HCT116 (cell line): ENCODE results near the gene DAZAP1. TPM values are rescaled to one million over a fixed set of nuclear protein-coding genes. Genes with fewer than 3 reads are reported as not detected.
A peak's percentile ranks its signal among the peaks of the same experiment; 100 is the strongest.

Experiments used
- ATAC-seq: fragments of 200-7000 bp; cut with Tn5 transposase; 2 replicates; pipeline ENCODE4 v1.9.1; 2020; ENCODE audit warnings: mild to moderate bottlenecking, moderate library complexity
- BruUV-seq: library from RNA; stranded (reverse); fragments of 400-500 nt; replicated peaks from 2 replicates; lab custom pipeline; 2021; lab: Mats Ljungman, UMichigan
- CTCF ChIA-PET: fragments of 300-600 bp; sonication (Branson Sonifier 250); formaldehyde crosslinking; loops from one replicate; lab custom pipeline; 2021; ENCODE audit warnings: antibody characterized with exemption; lab: Charles Lee
- POLR2A ChIA-PET: fragments of 300-600, 350-600 bp; sonication (Branson Sonifier 250); formaldehyde crosslinking; loops from one replicate; lab custom pipeline; 2021; ENCODE audit warnings: antibody characterized with exemption; lab: Charles Lee
- RAD21 ChIA-PET, 2 experiments: fragments of 300-600 bp; sonication (Branson Sonifier 250); formaldehyde crosslinking; loops; one replicate each; lab custom pipeline; 2023; ENCODE audit warnings: low total read pairs in 2 of 2; ENCODE audit not compliant: uncharacterized antibody in 2 of 2, unreplicated experiment in 2 of 2, low non-redundant PET in 1 of 2; lab: Charles Lee
- DNase-seq: peaks from one replicate; pipeline ENCODE4 v3.0.0-alpha.2; 2010; ENCODE audit warnings: low read depth, low spot score
- H2AFZ ChIP-seq: fragments of 200-600 bp; shearing (Covaris generic), sonication (generic); 2 replicates; pipeline ENCODE4 v1.6.1; 2017; ENCODE audit warnings: low read depth, mixed run types, mixed read lengths, antibody characterized with exemption, low read length; ENCODE audit not compliant: poor library complexity, severe bottlenecking
- H3K27ac ChIP-seq: 2 replicates; pipeline ENCODE4 v1.5.1; 2012; ENCODE audit warnings: low read depth, low read length
- H3K27me3 ChIP-seq: fragments of 200-600 bp; sonication (generic); 2 replicates; pipeline ENCODE4 v1.6.1; 2016; ENCODE audit warnings: mixed run types, low read length, mixed read lengths; ENCODE audit not compliant: insufficient read depth
- H3K36me3 ChIP-seq, 2 experiments: fragments of 200-500 bp in 1 of 2; fragments of 200-600 bp in 1 of 2; sonication (Bioruptor generic) in 1 of 2; sonication (generic) in 1 of 2; 2 replicates each; pipeline versions ENCODE4 v1.5.1 to v1.6.1; 2014 to 2016; ENCODE audit warnings: low read length in 2 of 2, inconsistent platforms in 1 of 2, mixed read lengths in 1 of 2, mixed run types in 1 of 2; ENCODE audit not compliant: insufficient read depth in 2 of 2, control insufficient read depth in 1 of 2
- H3K4me1 ChIP-seq, 2 experiments: fragments of 200-600 bp in 1 of 2; sonication (generic) in 1 of 2; 2 replicates each; pipeline versions ENCODE4 v1.5.1 to v1.6.1; 2012 to 2017; ENCODE audit warnings: low read length in 2 of 2, inconsistent platforms in 1 of 2, mild to moderate bottlenecking in 1 of 2, mixed read lengths in 1 of 2, mixed run types in 1 of 2, moderate library complexity in 1 of 2; ENCODE audit not compliant: insufficient read depth in 2 of 2, control insufficient read depth in 1 of 2
- H3K4me2 ChIP-seq: fragments of 200-600 bp; sonication (generic); 2 replicates; pipeline ENCODE4 v1.6.1; 2017; ENCODE audit warnings: mixed run types, low read length, mixed read lengths
- H3K4me3 ChIP-seq, 2 experiments: fragments of 200-600 bp in 1 of 2; sonication (generic) in 1 of 2; replicated peaks in 1 of 2; 2 replicates each; pipeline ENCODE4 v1.5.1; 2011 to 2016; ENCODE audit warnings: low read length in 2 of 2, control low read depth in 1 of 2, low read depth in 1 of 2, mild to moderate bottlenecking in 1 of 2, mixed read lengths in 1 of 2, mixed run types in 1 of 2
- H3K79me2 ChIP-seq: fragments of 200-600 bp; sonication (generic); 2 replicates; pipeline ENCODE4 v1.6.1; 2017; ENCODE audit warnings: mild to moderate bottlenecking, mixed run types, low read length, moderate library complexity, mixed read lengths; ENCODE audit not compliant: insufficient read depth
- H3K9ac ChIP-seq: fragments of 200-600 bp; sonication (generic); 2 replicates; pipeline ENCODE4 v1.6.1; 2016; ENCODE audit warnings: low read length, mixed read lengths
- H3K9me2 ChIP-seq: fragments of 200-600 bp; sonication (generic), shearing (Covaris generic); 2 replicates; pipeline ENCODE4 v1.6.1; 2017; ENCODE audit warnings: mixed run types, mild to moderate bottlenecking, moderate library complexity; ENCODE audit not compliant: insufficient read depth
- H3K9me3 ChIP-seq, 2 experiments: fragments of 200-500 bp in 1 of 2; fragments of 200-600 bp in 1 of 2; sonication (Bioruptor generic) in 1 of 2; sonication (generic) in 1 of 2; 2 replicates each; pipeline ENCODE4 v1.6.1; 2014 to 2017; ENCODE audit warnings: low read length in 2 of 2, mixed read lengths in 2 of 2, inconsistent platforms in 1 of 2, low read depth in 1 of 2, mild to moderate bottlenecking in 1 of 2, mixed run types in 1 of 2, moderate library complexity in 1 of 2; ENCODE audit not compliant: control insufficient read depth in 1 of 2, insufficient read depth in 1 of 2
- H4K20me1 ChIP-seq: fragments of 200-600 bp; sonication (generic), shearing (Covaris generic); 2 replicates; pipeline ENCODE4 v1.6.1; 2017; ENCODE audit warnings: mixed run types, mild to moderate bottlenecking, moderate library complexity; ENCODE audit not compliant: insufficient read depth
- CEBPB ChIP-seq: IDR thresholded peaks from 2 replicates; pipeline ENCODE4 v1.6.1; 2012; ENCODE audit warnings: low read depth
- EZH2 ChIP-seq: fragments of 200-600 bp; sonication (generic); IDR thresholded peaks from 2 replicates; pipeline ENCODE4 v1.6.1; 2017; ENCODE audit warnings: antibody characterized with exemption, mixed run types
- JUND ChIP-seq: IDR thresholded peaks from 2 replicates; pipeline ENCODE4 v1.6.1; 2012
- RAD21 ChIP-seq: IDR thresholded peaks from 2 replicates; pipeline ENCODE4 v1.6.1; 2012; ENCODE audit warnings: low read depth, mild to moderate bottlenecking
- SRF ChIP-seq: IDR thresholded peaks from 2 replicates; pipeline ENCODE4 v1.6.1; 2012; ENCODE audit warnings: low read depth
- ZBTB33 ChIP-seq: IDR thresholded peaks from 2 replicates; pipeline ENCODE4 v1.6.1; 2011; ENCODE audit warnings: mild to moderate bottlenecking, low read length, moderate library complexity; ENCODE audit not compliant: insufficient replicate concordance; ENCODE audit errors: extremely low read depth
- ZNF274 ChIP-seq: fragments of 200-500 bp; sonication (Bioruptor generic); IDR thresholded peaks from 2 replicates; pipeline ENCODE4 v1.6.1; 2014; ENCODE audit warnings: mild to moderate bottlenecking, low read depth, low read length, inconsistent platforms
- intact Hi-C: fragments of 100-400 bp; cut with micrococcal nuclease; formaldehyde crosslinking; loops from 2 replicates; pipeline ENCODE4 v1.10.0; 2022
- total RNA-seq: library from RNA; stranded (reverse); gene quantifications from one replicate; pipeline ENCODE4 v1.2.1, GENCODE V29; 2021; ENCODE audit not compliant: unreplicated experiment
- TF ChIP-seq, protein P1 (sequence below): IDR thresholded peaks from 2 replicates; pipeline ENCODE4 v1.6.1; 2012; ENCODE audit warnings: low read depth

DAZAP1 gene
- total RNA-seq, 1 experiment from 2014 or later: 191 TPM

- no peaks in the 10 kb centered on the region for H4K20me1 ChIP-seq
- no peaks in the 10 kb centered on the region for H3K9me3 ChIP-seq
- no peak overlapping the region for H3K4me3 ChIP-seq
- peak overlapping the region; percentile 5; the same call in 1 of the 2 replicates for H3K27ac ChIP-seq
- no peak overlapping the region for H2AFZ ChIP-seq
- POLR2A ChIA-PET: no interaction called here
- peaks cover 4 to 8% of the 10 kb centered on the region in 2 experiments; a peak in 3 of 4 replicates for H3K4me1 ChIP-seq
- H3K79me2 ChIP-seq: peaks cover 46% of the 10 kb centered on the region
- H3K36me3 ChIP-seq: peaks cover 37 to 53% of the 10 kb centered on the region in 2 experiments; a peak in 3 of 4 replicates
- no peaks in the 10 kb centered on the region for H3K27me3 ChIP-seq
- CTCF ChIA-PET: no interaction called here
- TF ChIP-seq SRF: no peak
- TF ChIP-seq EZH2: no peak
- TF ChIP-seq RAD21: no peak
- TF ChIP-seq CEBPB: no peak
- TF ChIP-seq, protein P1, sequence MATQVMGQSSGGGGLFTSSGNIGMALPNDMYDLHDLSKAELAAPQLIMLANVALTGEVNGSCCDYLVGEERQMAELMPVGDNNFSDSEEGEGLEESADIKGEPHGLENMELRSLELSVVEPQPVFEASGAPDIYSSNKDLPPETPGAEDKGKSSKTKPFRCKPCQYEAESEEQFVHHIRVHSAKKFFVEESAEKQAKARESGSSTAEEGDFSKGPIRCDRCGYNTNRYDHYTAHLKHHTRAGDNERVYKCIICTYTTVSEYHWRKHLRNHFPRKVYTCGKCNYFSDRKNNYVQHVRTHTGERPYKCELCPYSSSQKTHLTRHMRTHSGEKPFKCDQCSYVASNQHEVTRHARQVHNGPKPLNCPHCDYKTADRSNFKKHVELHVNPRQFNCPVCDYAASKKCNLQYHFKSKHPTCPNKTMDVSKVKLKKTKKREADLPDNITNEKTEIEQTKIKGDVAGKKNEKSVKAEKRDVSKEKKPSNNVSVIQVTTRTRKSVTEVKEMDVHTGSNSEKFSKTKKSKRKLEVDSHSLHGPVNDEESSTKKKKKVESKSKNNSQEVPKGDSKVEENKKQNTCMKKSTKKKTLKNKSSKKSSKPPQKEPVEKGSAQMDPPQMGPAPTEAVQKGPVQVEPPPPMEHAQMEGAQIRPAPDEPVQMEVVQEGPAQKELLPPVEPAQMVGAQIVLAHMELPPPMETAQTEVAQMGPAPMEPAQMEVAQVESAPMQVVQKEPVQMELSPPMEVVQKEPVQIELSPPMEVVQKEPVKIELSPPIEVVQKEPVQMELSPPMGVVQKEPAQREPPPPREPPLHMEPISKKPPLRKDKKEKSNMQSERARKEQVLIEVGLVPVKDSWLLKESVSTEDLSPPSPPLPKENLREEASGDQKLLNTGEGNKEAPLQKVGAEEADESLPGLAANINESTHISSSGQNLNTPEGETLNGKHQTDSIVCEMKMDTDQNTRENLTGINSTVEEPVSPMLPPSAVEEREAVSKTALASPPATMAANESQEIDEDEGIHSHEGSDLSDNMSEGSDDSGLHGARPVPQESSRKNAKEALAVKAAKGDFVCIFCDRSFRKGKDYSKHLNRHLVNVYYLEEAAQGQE: no peak
- TF ChIP-seq JUND: no peak
- no peak for TF ChIP-seq ZBTB33
- TF ChIP-seq ZNF274: no peak
- TF ChIP-seq, all 23 proteins: peak for 0
- Histone ChIP-seq H3K4me2 (no peak overlapping the region), H3K9ac (no peak overlapping the region), H3K9me2 (no peaks in the 10 kb centered on the region)
- DNase-seq (no peak), ATAC-seq (no peak)
- RAD21 ChIA-PET: no interaction called here
- intact Hi-C loops: no loop called here
- no TSS peak for BruUV-seq
Observed at GRCh38 chr19:1431759-1432506, 24.5 kb downstream of the DAZAP1 start.
